ENCODE results near the gene SPTBN4. TPM values are rescaled to one million over a fixed set of nuclear protein-coding genes. Genes with fewer than 3 reads are reported as not detected.

Gene SPTBN4
- polyA plus RNA-seq, 1 donor from 2014 or later = 12.7 TPM

DNA sequence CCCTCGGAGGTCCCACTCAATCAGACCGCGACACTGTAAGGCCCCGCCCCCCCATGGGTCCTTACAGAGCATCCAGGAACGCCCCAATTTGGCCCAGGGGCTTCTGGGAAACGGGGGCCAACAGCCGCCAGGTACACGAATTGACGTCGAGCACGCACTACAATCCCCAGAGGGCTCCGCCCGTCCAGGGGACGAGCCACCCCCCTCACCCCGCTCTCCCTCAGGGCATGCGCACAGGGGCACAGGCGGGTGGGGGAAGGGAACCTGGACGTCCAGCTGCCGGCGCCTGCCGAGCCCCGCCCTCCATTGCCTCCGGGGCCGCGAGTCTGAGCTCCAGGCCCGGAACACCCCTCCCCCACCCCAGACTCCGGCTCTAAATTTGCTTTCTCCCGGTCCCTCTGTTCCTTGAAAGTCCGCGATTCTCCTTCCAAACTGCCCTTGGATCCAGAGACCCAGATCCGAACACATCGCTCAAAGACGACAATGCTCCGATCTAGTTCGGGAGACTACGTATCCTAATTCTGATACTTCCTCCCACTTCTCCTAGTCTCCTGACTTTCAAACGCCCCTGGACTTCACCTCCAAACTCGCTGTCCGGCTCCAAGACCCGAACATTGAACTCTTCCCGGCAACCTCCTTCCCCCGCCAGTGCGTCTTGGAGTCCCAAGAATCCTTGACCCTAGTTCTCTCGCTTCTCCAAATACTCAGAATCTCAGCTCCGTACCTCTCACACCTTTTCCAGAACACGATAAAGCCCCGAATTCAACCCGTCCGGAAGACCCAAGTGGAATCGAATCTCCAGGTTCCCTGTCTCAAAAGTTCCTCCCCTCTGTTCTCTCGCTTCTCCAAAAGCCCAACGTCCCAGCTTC, 23.4 kb upstream of the SPTBN4 start:
- Histone ChIP-seq H3K4me2 (ENCODE audit: low read length) (peak overlapping the region; percentile 46), H3F3A (ENCODE audit: insufficient read depth, low read length, poor library complexity, severe bottlenecking) (peaks cover 4% of the 10 kb centered on the region), H3K9ac (ENCODE audit: low read length) (peak overlapping the region; percentile 87), H4K20me1 (ENCODE audit: insufficient read depth) (no peaks in the 10 kb centered on the region), H3K27me3 (ENCODE audit: insufficient read depth, low read depth, low read length) (no peaks in the 10 kb centered on the region), H3K79me2 (replicated peaks; ENCODE audit: insufficient read depth, low read length) (peaks cover 19% of the 10 kb centered on the region), H3K9me2 (ENCODE audit: insufficient read depth, low read length) (no peaks in the 10 kb centered on the region), H3K4me3 (ENCODE audit: low read length) (peak overlapping the region; percentile 78), H3K9me3 (ENCODE audit: low read length) (no peaks in the 10 kb centered on the region), H3K36me3 (ENCODE audit: insufficient read depth, low read length) (no peaks in the 10 kb centered on the region), H3K27ac (ENCODE audit: low read length) (peak overlapping the region; percentile 94), H2AFZ (ENCODE audit: low read depth, low read length) (peak overlapping the region; percentile 96)
- TF ChIP-seq EZH2 (IDR thresholded peaks at IDR 0.05; ENCODE audit: borderline replicate concordance, insufficient read depth, low read length, poor library complexity, severe bottlenecking) (no peak), SMC3 (conservative IDR thresholded peaks at IDR 0.05; ENCODE audit: poor library complexity) (peak; percentile 15), EP300 (conservative IDR thresholded peaks at IDR 0.05; ENCODE audit: poor library complexity, severe bottlenecking) (peak; percentile 23), POLR2AphosphoS5 (IDR thresholded peaks at IDR 0.05) (peak; percentile 54), RAD21 (conservative IDR thresholded peaks at IDR 0.05) (peak; percentile 33), MXI1 (conservative IDR thresholded peaks at IDR 0.05; ENCODE audit: poor library complexity, severe bottlenecking) (peak; percentile 49)

- peaks cover 4% of the 10 kb centered on the region for H3F3A ChIP-seq (ENCODE audit: insufficient read depth, low read length, poor library complexity, severe bottlenecking)
- peak within 1 kb of the TSS; percentile 94 for H3K27ac ChIP-seq (ENCODE audit: low read length)
- peaks cover 19% of the 10 kb centered on the region for H3K79me2 ChIP-seq (replicated peaks; ENCODE audit: insufficient read depth, low read length)
- no peaks in the 10 kb centered on the region for H3K9me3 ChIP-seq (ENCODE audit: low read length)
- H3K4me3 ChIP-seq (ENCODE audit: low read length) = peak within 1 kb of the TSS; percentile 78
- H2AFZ ChIP-seq (ENCODE audit: low read depth, low read length) = peak within 1 kb of the TSS; percentile 96
- no peaks in the 10 kb centered on the region for H3K9me2 ChIP-seq (ENCODE audit: insufficient read depth, low read length)
- H3K36me3 ChIP-seq (ENCODE audit: insufficient read depth, low read length) = no peaks in the 10 kb centered on the region
- no peaks in the 10 kb centered on the region for H4K20me1 ChIP-seq (ENCODE audit: insufficient read depth)
- peak within 1 kb of the TSS; percentile 87 for H3K9ac ChIP-seq (ENCODE audit: low read length)
- peak within 1 kb of the TSS; percentile 91 for H3K4me2 ChIP-seq (ENCODE audit: low read length)
- TF ChIP-seq SMC3 (conservative IDR thresholded peaks at IDR 0.05; ENCODE audit: poor library complexity) = no peak
- TF ChIP-seq, protein P1, sequence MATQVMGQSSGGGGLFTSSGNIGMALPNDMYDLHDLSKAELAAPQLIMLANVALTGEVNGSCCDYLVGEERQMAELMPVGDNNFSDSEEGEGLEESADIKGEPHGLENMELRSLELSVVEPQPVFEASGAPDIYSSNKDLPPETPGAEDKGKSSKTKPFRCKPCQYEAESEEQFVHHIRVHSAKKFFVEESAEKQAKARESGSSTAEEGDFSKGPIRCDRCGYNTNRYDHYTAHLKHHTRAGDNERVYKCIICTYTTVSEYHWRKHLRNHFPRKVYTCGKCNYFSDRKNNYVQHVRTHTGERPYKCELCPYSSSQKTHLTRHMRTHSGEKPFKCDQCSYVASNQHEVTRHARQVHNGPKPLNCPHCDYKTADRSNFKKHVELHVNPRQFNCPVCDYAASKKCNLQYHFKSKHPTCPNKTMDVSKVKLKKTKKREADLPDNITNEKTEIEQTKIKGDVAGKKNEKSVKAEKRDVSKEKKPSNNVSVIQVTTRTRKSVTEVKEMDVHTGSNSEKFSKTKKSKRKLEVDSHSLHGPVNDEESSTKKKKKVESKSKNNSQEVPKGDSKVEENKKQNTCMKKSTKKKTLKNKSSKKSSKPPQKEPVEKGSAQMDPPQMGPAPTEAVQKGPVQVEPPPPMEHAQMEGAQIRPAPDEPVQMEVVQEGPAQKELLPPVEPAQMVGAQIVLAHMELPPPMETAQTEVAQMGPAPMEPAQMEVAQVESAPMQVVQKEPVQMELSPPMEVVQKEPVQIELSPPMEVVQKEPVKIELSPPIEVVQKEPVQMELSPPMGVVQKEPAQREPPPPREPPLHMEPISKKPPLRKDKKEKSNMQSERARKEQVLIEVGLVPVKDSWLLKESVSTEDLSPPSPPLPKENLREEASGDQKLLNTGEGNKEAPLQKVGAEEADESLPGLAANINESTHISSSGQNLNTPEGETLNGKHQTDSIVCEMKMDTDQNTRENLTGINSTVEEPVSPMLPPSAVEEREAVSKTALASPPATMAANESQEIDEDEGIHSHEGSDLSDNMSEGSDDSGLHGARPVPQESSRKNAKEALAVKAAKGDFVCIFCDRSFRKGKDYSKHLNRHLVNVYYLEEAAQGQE (IDR thresholded peaks at IDR 0.05; ENCODE audit: borderline replicate concordance) = peak; percentile 75
- TF ChIP-seq POLR2AphosphoS5 (IDR thresholded peaks at IDR 0.05) = peak; percentile 72
- TF ChIP-seq TAF1 (IDR thresholded peaks at IDR 0.05; ENCODE audit: low read depth) = peak; percentile 58
- no peak for TF ChIP-seq RAD21 (conservative IDR thresholded peaks at IDR 0.05)
- peak; percentile 74 for TF ChIP-seq EP300 (conservative IDR thresholded peaks at IDR 0.05; ENCODE audit: poor library complexity, severe bottlenecking)
- peak; percentile 82 for TF ChIP-seq MXI1 (conservative IDR thresholded peaks at IDR 0.05; ENCODE audit: poor library complexity, severe bottlenecking)
- no peak for TF ChIP-seq EZH2 (IDR thresholded peaks at IDR 0.05; ENCODE audit: borderline replicate concordance, insufficient read depth, low read length, poor library complexity, severe bottlenecking)
- TF ChIP-seq, protein P2, sequence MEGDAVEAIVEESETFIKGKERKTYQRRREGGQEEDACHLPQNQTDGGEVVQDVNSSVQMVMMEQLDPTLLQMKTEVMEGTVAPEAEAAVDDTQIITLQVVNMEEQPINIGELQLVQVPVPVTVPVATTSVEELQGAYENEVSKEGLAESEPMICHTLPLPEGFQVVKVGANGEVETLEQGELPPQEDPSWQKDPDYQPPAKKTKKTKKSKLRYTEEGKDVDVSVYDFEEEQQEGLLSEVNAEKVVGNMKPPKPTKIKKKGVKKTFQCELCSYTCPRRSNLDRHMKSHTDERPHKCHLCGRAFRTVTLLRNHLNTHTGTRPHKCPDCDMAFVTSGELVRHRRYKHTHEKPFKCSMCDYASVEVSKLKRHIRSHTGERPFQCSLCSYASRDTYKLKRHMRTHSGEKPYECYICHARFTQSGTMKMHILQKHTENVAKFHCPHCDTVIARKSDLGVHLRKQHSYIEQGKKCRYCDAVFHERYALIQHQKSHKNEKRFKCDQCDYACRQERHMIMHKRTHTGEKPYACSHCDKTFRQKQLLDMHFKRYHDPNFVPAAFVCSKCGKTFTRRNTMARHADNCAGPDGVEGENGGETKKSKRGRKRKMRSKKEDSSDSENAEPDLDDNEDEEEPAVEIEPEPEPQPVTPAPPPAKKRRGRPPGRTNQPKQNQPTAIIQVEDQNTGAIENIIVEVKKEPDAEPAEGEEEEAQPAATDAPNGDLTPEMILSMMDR (IDR thresholded peaks at IDR 0.05; ENCODE audit: poor library complexity, severe bottlenecking) = no peak
- H3K27me3 ChIP-seq (ENCODE audit: insufficient read depth, low read depth, low read length) = no peaks in the 10 kb centered on the region
These were observed 22.6 kb upstream of the SPTBN4 start, which contains the start of gene SERTAD3 for GRCh38 chr19:40444000-40444824. Gene SERTAD3, minus strand, starts transcription at chr19:40444335. Its CDS starts 2,255 bp downstream, at chr19:40442080.

Data from neural cell (in vitro differentiated cells).